HCT116 (cell line): ENCODE measurements around the gene S100A1.

Source experiments
- CBX3 ChIP-seq: IDR thresholded peaks from 2 replicates; pipeline ENCODE4 v1.6.1; 2012; ENCODE audit warnings: low read depth
- CEBPB ChIP-seq: IDR thresholded peaks from 2 replicates; pipeline ENCODE4 v1.6.1; 2012; ENCODE audit warnings: low read depth
- CTCF ChIP-seq, 3 experiments: fragments of 200-600 bp in 1 of 3; sonication (generic) in 1 of 3; IDR thresholded peaks in 2 of 3; conservative IDR thresholded peaks in 1 of 3; 2 replicates each; pipeline ENCODE4 v1.5.1; 2012 to 2017; ENCODE audit warnings: low read depth in 2 of 3, low read length in 2 of 3, antibody characterized with exemption in 1 of 3, borderline replicate concordance in 1 of 3, control low read depth in 1 of 3, mild to moderate bottlenecking in 1 of 3, mixed read lengths in 1 of 3, mixed run types in 1 of 3, moderate library complexity in 1 of 3; ENCODE audit not compliant: insufficient read depth in 1 of 3
- EZH2 ChIP-seq: fragments of 200-600 bp; sonication (generic); IDR thresholded peaks from 2 replicates; pipeline ENCODE4 v1.6.1; 2017; ENCODE audit warnings: antibody characterized with exemption, mixed run types
- EZH2phosphoT487 ChIP-seq: fragments of 200-600 bp; IDR thresholded peaks from 2 replicates; pipeline ENCODE4 v1.6.1; 2018; ENCODE audit warnings: antibody characterized with exemption, borderline replicate concordance
- POLR2A ChIP-seq: IDR thresholded peaks from 2 replicates; pipeline ENCODE4 v1.7.0; 2011; ENCODE audit warnings: borderline replicate concordance; ENCODE audit not compliant: insufficient read depth, insufficient read length; ENCODE audit errors: extremely low read depth
- RAD21 ChIP-seq: IDR thresholded peaks from 2 replicates; pipeline ENCODE4 v1.6.1; 2012; ENCODE audit warnings: low read depth, mild to moderate bottlenecking
- SIN3A ChIP-seq: IDR thresholded peaks from 2 replicates; pipeline ENCODE4 v1.6.1; 2012; ENCODE audit warnings: low read depth
- SP1 ChIP-seq: IDR thresholded peaks from 2 replicates; pipeline ENCODE4 v1.6.1; 2012; ENCODE audit warnings: low read depth
- YY1 ChIP-seq: IDR thresholded peaks from 2 replicates; pipeline ENCODE4 v1.6.1; 2011; ENCODE audit warnings: low read length, low read depth, moderate library complexity, mild to moderate bottlenecking; ENCODE audit not compliant: insufficient replicate concordance; ENCODE audit errors: extremely low read depth

DNA sequence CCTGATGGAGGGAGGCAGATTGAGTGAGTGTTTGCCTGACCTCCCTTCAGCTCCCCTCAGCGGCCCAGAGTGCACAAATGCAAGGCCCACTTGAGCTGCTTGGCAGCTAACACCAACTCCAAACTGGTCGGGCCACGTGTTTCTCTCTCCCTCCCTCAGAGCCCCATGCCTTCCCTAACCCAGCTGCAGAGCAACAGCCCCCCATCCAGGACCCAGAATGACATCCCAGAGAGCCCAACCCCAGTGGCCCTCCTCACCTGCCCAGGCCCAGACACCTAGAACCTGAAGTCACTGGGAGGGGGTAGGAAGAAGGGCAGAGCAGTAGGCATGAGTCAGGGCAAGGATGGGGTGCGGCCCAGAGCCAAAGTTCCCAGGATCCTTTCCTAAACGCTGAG lies 11.3 kb upstream of the S100A1 start:
- no peak for TF ChIP-seq RAD21
- no peak for TF ChIP-seq POLR2A
- TF ChIP-seq YY1 = no peak
- TF ChIP-seq CTCF (IDR thresholded peaks at IDR 0.05 in 2 of 3, conservative IDR thresholded peaks at IDR 0.05 in 1 of 3; ENCODE audit: borderline replicate concordance in 1 of 3, insufficient read depth in 1 of 3, low read depth in 2 of 3, low read length in 2 of 3) = no peak
- no peak for TF ChIP-seq EZH2
- no peak for TF ChIP-seq CBX3
- TF ChIP-seq SP1 = no peak
- TF ChIP-seq CEBPB = no peak
- no peak for TF ChIP-seq SIN3A
- no peak for TF ChIP-seq EZH2phosphoT487
